Sigmoid colon (tissue), 7 donors: ENCODE results near the gene PCDH10. TPM values are rescaled to one million over a fixed set of nuclear protein-coding genes. Genes with fewer than 3 reads are reported as not detected.
A peak's percentile ranks its signal among the peaks of the same experiment; 100 is the strongest.

Experiments
- DNase-seq: peaks from one replicate; pipeline ENCODE4 v3.0.0-alpha.2; 2019
- H3K27ac ChIP-seq, 4 donors: fragments of 200-600 bp; sonication (generic); one replicate each; pipeline ENCODE4 v1.5.1; 2016 to 2019; ENCODE audit warnings: mild to moderate bottlenecking in 1 of 4
- H3K27me3 ChIP-seq, 3 donors: fragments of 200-600 bp; sonication (generic); one replicate each; pipeline ENCODE4 v1.5.1; 2019; ENCODE audit warnings: mild to moderate bottlenecking in 1 of 3
- H3K36me3 ChIP-seq, 4 donors: fragments of 200-600 bp; sonication (generic); one replicate each; pipeline ENCODE4 v1.5.1; 2016 to 2019
- H3K4me1 ChIP-seq, 4 donors: fragments of 200-600 bp; sonication (generic); one replicate each; pipeline ENCODE4 v1.5.1; 2017 to 2019
- H3K4me3 ChIP-seq, 4 donors: fragments of 200-600 bp; sonication (generic); one replicate each; pipeline ENCODE4 v1.5.1; 2017 to 2019; ENCODE audit warnings: mild to moderate bottlenecking in 2 of 4, moderate library complexity in 1 of 4
- H3K9me3 ChIP-seq, 4 donors: fragments of 200-600 bp in 3 of 4; sonication (generic) in 3 of 4; one replicate each; pipeline versions ENCODE4 v1.5.1 to v1.6.1; 2013 to 2019
- CTCF ChIP-seq, 4 experiments: fragments of 450-650 bp in 3 of 4; fragments of 200-600 bp in 1 of 4; IDR thresholded peaks; one replicate each; pipeline ENCODE4 v1.5.1; 2016 to 2019; ENCODE audit warnings: antibody characterized with exemption in 4 of 4, mild to moderate bottlenecking in 3 of 4, moderate library complexity in 2 of 4
- EP300 ChIP-seq, 4 donors: sonication (generic); formaldehyde crosslinking; IDR thresholded peaks; one replicate each; pipeline ENCODE4 v1.6.1; 2017; ENCODE audit warnings: antibody characterized with exemption in 4 of 4
- POLR2A ChIP-seq, 2 donors: fragments of 450-650 bp; IDR thresholded peaks; one replicate each; pipeline ENCODE4 v1.6.1; 2016; ENCODE audit warnings: antibody characterized with exemption in 2 of 2, mild to moderate bottlenecking in 2 of 2, moderate library complexity in 2 of 2
- POLR2AphosphoS5 ChIP-seq, 4 donors: sonication (generic); formaldehyde crosslinking; IDR thresholded peaks; one replicate each; pipeline ENCODE4 v1.6.1; 2017; ENCODE audit warnings: antibody characterized with exemption in 4 of 4
- WGBS, 2 donors: extraction: QIAGEN DNeasy Blood & Tissue Kit; methylation state at CpG; one replicate each; pipeline ENCODE4 v1.1.7; 2013; 5-methylcytosine and 5-hydroxymethylcytosine counted together
- intact Hi-C: fragments of 100-400 bp; cut with DNase I; formaldehyde crosslinking; loops from one replicate; pipeline ENCODE4 v1.15.1; 2023
- polyA plus RNA-seq, 3 donors: library from polyadenylated mRNA; stranded (reverse); fragments of 200-250 nt; gene quantifications; one replicate each; pipeline ENCODE4 v1.2.3, GENCODE V29; 2013
- total RNA-seq, 4 donors: library from RNA; depleted of rRNA; stranded (reverse); fragments of >200 nt; gene quantifications; one replicate each; pipeline ENCODE4 v1.1.0, GENCODE V29; 2016
- donor health status: healthy with polysubstance abuse.
- donor health status: Bipolar disorder and iron deficiency.
- donor health status: healthy.

The PCDH10 gene
- total and polyA plus RNA-seq, 7 donors: under 0.01 to 1.9 (median 0.79) TPM; not detected in 1

- 2 to 9% methylated on average over 54 of the region's 54 CpGs for WGBS, 2 donors
- peaks cover 0 to 71% (median 60%) of the 10 kb centered on the region in 4 donors for H3K4me1 ChIP-seq
- peaks cover 16 to 38% (median 21%) of the 10 kb centered on the region in 3 donors for H3K27me3 ChIP-seq
- H3K27ac ChIP-seq: no peak overlapping the region
- peak overlapping the region; percentile 32 to 55 (median 44) for H3K4me3 ChIP-seq
- intact Hi-C loops: loop anchor here (10.0 kb wide), 1 partner anchor 337 kb away; no protein-coding TSS in a partner anchor
- TF ChIP-seq EP300 (IDR thresholded peaks at IDR 0.05): no peak
- no peak for TF ChIP-seq POLR2A (IDR thresholded peaks at IDR 0.05)
- TF ChIP-seq POLR2AphosphoS5 (IDR thresholded peaks at IDR 0.05): no peak
- no peak for TF ChIP-seq CTCF (IDR thresholded peaks at IDR 0.05)
- no peaks in the 10 kb centered on the region for H3K36me3 ChIP-seq
- H3K9me3 ChIP-seq: no peaks in the 10 kb centered on the region
- DNase-seq: peak; percentile 67
These were observed 989 bp upstream of the PCDH10 start for GRCh38 chr4:133147921-133148689.

- Histone ChIP-seq H3K9me3 (no peaks in the 10 kb centered on the region), H3K27me3 (peaks cover 16 to 47% (median 21%) of the 10 kb centered on the region in 3 donors), H3K36me3 (no peaks in the 10 kb centered on the region), H3K4me1 (peaks cover 0 to 73% (median 60%) of the 10 kb centered on the region in 4 donors), H3K4me3 (peak overlapping the region; percentile 32 to 55 (median 44)), H3K27ac (no peak overlapping the region)
- intact Hi-C loops: loop anchor here (10.0 kb wide), 1 partner anchor 335 kb away; no protein-coding TSS in a partner anchor
- no peak for DNase-seq
- TF ChIP-seq EP300 (IDR thresholded peaks at IDR 0.05): no peak
- TF ChIP-seq CTCF (IDR thresholded peaks at IDR 0.05): no peak
- TF ChIP-seq POLR2A (IDR thresholded peaks at IDR 0.05): peak in 1 of 2 donors; percentile 68
- TF ChIP-seq POLR2AphosphoS5 (IDR thresholded peaks at IDR 0.05): no peak
- WGBS, 2 donors: 5 to 13% methylated on average over 8 of the region's 8 CpGs
These were observed 236 bp downstream of the PCDH10 start for GRCh38 chr4:133149364-133149695.

- DNase-seq: no peak
- Histone ChIP-seq H3K4me3 (peak overlapping the region; percentile 17 to 55 (median 44)), H3K9me3 (no peaks in the 10 kb centered on the region), H3K4me1 (peaks cover 0 to 73% (median 60%) of the 10 kb centered on the region in 4 donors), H3K36me3 (no peaks in the 10 kb centered on the region), H3K27ac (no peak overlapping the region), H3K27me3 (peaks cover 16 to 47% (median 21%) of the 10 kb centered on the region in 3 donors)
- TF ChIP-seq POLR2A (IDR thresholded peaks at IDR 0.05): no peak
- TF ChIP-seq CTCF (IDR thresholded peaks at IDR 0.05): no peak
- no peak for TF ChIP-seq POLR2AphosphoS5 (IDR thresholded peaks at IDR 0.05)
- TF ChIP-seq EP300 (IDR thresholded peaks at IDR 0.05): no peak
- 3 to 12% methylated on average over 17 of the region's 17 CpGs for WGBS, 2 donors
- intact Hi-C loops: loop anchor here (10.0 kb wide), 1 partner anchor 335 kb away; no protein-coding TSS in a partner anchor
These were observed 908 bp downstream of the PCDH10 start for GRCh38 chr4:133149932-133150471.

- no peak for TF ChIP-seq POLR2AphosphoS5 (IDR thresholded peaks at IDR 0.05)
- no peak for TF ChIP-seq EP300 (IDR thresholded peaks at IDR 0.05)
- TF ChIP-seq CTCF (IDR thresholded peaks at IDR 0.05): no peak
- TF ChIP-seq POLR2A (IDR thresholded peaks at IDR 0.05): no peak
- 4 to 19% methylated on average over 63 of the region's 63 CpGs for WGBS, 2 donors
- Histone ChIP-seq H3K27ac (no peak overlapping the region), H3K36me3 (no peaks in the 10 kb centered on the region), H3K9me3 (no peaks in the 10 kb centered on the region), H3K4me3 (peak overlapping the region; percentile 17 to 55 (median 44)), H3K4me1 (peaks cover 0 to 73% (median 60%) of the 10 kb centered on the region in 4 donors), H3K27me3 (peaks cover 16 to 47% (median 21%) of the 10 kb centered on the region in 3 donors)
- intact Hi-C loops: no loop called here
- peak; percentile 61 for DNase-seq
These were observed 1.6 kb downstream of the PCDH10 start for GRCh38 chr4:133150486-133151340.
